HCT116 (cell line): ENCODE results near the gene PACRG.

Experiments used
- CEBPB ChIP-seq: IDR thresholded peaks from 2 replicates; pipeline ENCODE4 v1.6.1; 2012; ENCODE audit warnings: low read depth
- EZH2 ChIP-seq: fragments of 200-600 bp; sonication (generic); IDR thresholded peaks from 2 replicates; pipeline ENCODE4 v1.6.1; 2017; ENCODE audit warnings: antibody characterized with exemption, mixed run types
- POLR2A ChIP-seq: IDR thresholded peaks from 2 replicates; pipeline ENCODE4 v1.7.0; 2011; ENCODE audit warnings: borderline replicate concordance; ENCODE audit not compliant: insufficient read depth, insufficient read length; ENCODE audit errors: extremely low read depth
- POLR2AphosphoS5 ChIP-seq: IDR thresholded peaks from 2 replicates; pipeline ENCODE4 v1.6.1; 2011; ENCODE audit warnings: mild to moderate bottlenecking, low read depth, low read length, moderate library complexity
- RAD21 ChIP-seq: IDR thresholded peaks from 2 replicates; pipeline ENCODE4 v1.6.1; 2012; ENCODE audit warnings: low read depth, mild to moderate bottlenecking
- TCF7L2 ChIP-seq: IDR thresholded peaks from 2 replicates; pipeline ENCODE4 v1.7.0; 2011; ENCODE audit warnings: borderline replicate concordance, inconsistent platforms; ENCODE audit not compliant: insufficient read depth, insufficient read length; ENCODE audit errors: extremely low read depth
- ZNF274 ChIP-seq: fragments of 200-500 bp; sonication (Bioruptor generic); IDR thresholded peaks from 2 replicates; pipeline ENCODE4 v1.6.1; 2014; ENCODE audit warnings: mild to moderate bottlenecking, low read depth, low read length, inconsistent platforms
- TF ChIP-seq, protein P1 (sequence below): IDR thresholded peaks from 2 replicates; pipeline ENCODE4 v1.6.1; 2012
- TF ChIP-seq, protein P2 (sequence below), 3 experiments: fragments of 200-600 bp in 1 of 3; sonication (generic) in 1 of 3; IDR thresholded peaks in 2 of 3; conservative IDR thresholded peaks in 1 of 3; 2 replicates each; pipeline ENCODE4 v1.5.1; 2012 to 2017; ENCODE audit warnings: low read depth in 2 of 3, low read length in 2 of 3, antibody characterized with exemption in 1 of 3, borderline replicate concordance in 1 of 3, control low read depth in 1 of 3, mild to moderate bottlenecking in 1 of 3, mixed read lengths in 1 of 3, mixed run types in 1 of 3, moderate library complexity in 1 of 3; ENCODE audit not compliant: insufficient read depth in 1 of 3
- TF ChIP-seq, protein P3 (sequence below): IDR thresholded peaks from 2 replicates; pipeline ENCODE4 v1.6.1; 2012

DNA sequence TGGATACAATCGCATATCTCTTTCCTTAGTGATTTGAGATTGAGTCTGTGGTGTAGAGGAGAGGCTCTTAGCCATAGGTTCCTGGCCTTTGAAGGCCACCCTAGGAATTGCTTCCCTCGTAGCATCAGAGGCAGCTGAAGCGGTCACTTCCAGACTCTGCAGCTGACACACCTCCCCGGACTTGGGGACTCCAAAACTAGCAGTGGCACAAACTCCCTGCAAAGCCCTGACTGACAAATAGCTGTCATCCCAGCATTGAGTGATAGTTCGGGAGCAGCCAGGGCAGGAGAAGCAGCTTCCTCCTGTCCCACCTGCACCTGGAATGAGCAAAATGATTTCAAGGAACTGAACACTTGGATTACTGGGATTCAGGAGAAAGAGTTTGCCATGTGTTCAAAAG lies 586.2 kb downstream of the PACRG start:
- no peak for TF ChIP-seq RAD21
- TF ChIP-seq TCF7L2 = no peak
- no peak for TF ChIP-seq POLR2A
- TF ChIP-seq, protein P1, sequence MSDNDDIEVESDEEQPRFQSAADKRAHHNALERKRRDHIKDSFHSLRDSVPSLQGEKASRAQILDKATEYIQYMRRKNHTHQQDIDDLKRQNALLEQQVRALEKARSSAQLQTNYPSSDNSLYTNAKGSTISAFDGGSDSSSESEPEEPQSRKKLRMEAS = no peak
- TF ChIP-seq CEBPB = no peak
- no peak for TF ChIP-seq ZNF274
- TF ChIP-seq, protein P2, sequence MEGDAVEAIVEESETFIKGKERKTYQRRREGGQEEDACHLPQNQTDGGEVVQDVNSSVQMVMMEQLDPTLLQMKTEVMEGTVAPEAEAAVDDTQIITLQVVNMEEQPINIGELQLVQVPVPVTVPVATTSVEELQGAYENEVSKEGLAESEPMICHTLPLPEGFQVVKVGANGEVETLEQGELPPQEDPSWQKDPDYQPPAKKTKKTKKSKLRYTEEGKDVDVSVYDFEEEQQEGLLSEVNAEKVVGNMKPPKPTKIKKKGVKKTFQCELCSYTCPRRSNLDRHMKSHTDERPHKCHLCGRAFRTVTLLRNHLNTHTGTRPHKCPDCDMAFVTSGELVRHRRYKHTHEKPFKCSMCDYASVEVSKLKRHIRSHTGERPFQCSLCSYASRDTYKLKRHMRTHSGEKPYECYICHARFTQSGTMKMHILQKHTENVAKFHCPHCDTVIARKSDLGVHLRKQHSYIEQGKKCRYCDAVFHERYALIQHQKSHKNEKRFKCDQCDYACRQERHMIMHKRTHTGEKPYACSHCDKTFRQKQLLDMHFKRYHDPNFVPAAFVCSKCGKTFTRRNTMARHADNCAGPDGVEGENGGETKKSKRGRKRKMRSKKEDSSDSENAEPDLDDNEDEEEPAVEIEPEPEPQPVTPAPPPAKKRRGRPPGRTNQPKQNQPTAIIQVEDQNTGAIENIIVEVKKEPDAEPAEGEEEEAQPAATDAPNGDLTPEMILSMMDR (IDR thresholded peaks at IDR 0.05 in 2 of 3, conservative IDR thresholded peaks at IDR 0.05 in 1 of 3; ENCODE audit: borderline replicate concordance in 1 of 3, insufficient read depth in 1 of 3, low read depth in 2 of 3, low read length in 2 of 3) = no peak
- no peak for TF ChIP-seq POLR2AphosphoS5
- TF ChIP-seq, protein P3, sequence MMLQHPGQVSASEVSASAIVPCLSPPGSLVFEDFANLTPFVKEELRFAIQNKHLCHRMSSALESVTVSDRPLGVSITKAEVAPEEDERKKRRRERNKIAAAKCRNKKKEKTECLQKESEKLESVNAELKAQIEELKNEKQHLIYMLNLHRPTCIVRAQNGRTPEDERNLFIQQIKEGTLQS = no peak
- TF ChIP-seq EZH2 = no peak
